PC-9 (cell line): ENCODE measurements around the gene ARMH1. TPM values are rescaled to one million over a fixed set of nuclear protein-coding genes. Genes with fewer than 3 reads are reported as not detected.
A peak's percentile ranks its signal among the peaks of the same experiment; 100 is the strongest.

Source experiments
- BruUV-seq: library from RNA; stranded (reverse); fragments of 400-500 nt; replicated peaks from 2 replicates; lab custom pipeline; 2021; lab: Mats Ljungman, UMichigan
- CTCF ChIA-PET: fragments of 300-600 bp; sonication (Branson Sonifier 250); formaldehyde crosslinking; loops from one replicate; lab custom pipeline; 2022; ENCODE audit warnings: antibody characterized with exemption; lab: Charles Lee
- POLR2A ChIA-PET: fragments of 300-600 bp; sonication (Branson Sonifier 250); formaldehyde crosslinking; loops from one replicate; lab custom pipeline; 2022; ENCODE audit warnings: antibody characterized with exemption; ENCODE audit not compliant: unreplicated experiment; lab: Charles Lee
- DNase-seq, 2 experiments: peaks; one replicate each; pipeline versions ENCODE4 v3.0.0 to v3.0.0-alpha.2; 2015 to 2022; ENCODE audit warnings: mixed read lengths in 1 of 2
- H2AFZ ChIP-seq: fragments of 200-600 bp; sonication (generic); 2 replicates; pipeline ENCODE4 v1.8.1; 2017; ENCODE audit warnings: antibody characterized with exemption
- H3F3A ChIP-seq: fragments of 200-600 bp; sonication (generic); 2 replicates; pipeline ENCODE4 v1.8.1; 2017; ENCODE audit warnings: antibody characterized with exemption, mild to moderate bottlenecking, low read depth; ENCODE audit not compliant: insufficient read depth
- H3K27ac ChIP-seq: fragments of 200-600 bp; sonication (generic); 2 replicates; pipeline ENCODE4 v1.6.1; 2016; ENCODE audit warnings: mixed run types
- H3K27me3 ChIP-seq: fragments of 200-600 bp; sonication (generic); 2 replicates; pipeline ENCODE4 v1.6.1; 2016; ENCODE audit warnings: low read depth, mixed run types; ENCODE audit not compliant: insufficient read depth
- H3K36me3 ChIP-seq: fragments of 200-600 bp; sonication (generic); 2 replicates; pipeline ENCODE4 v1.6.1; 2016; ENCODE audit warnings: low read depth, mixed run types
- H3K4me1 ChIP-seq: fragments of 200-600 bp; sonication (generic); replicated peaks from 2 replicates; pipeline ENCODE4 v1.6.1; 2016; ENCODE audit warnings: mixed run types; ENCODE audit not compliant: insufficient read depth
- H3K4me2 ChIP-seq: fragments of 200-600 bp; sonication (generic); 2 replicates; pipeline ENCODE4 v1.6.1; 2017; ENCODE audit warnings: mixed run types
- H3K4me3 ChIP-seq: fragments of 200-600 bp; sonication (generic); 2 replicates; pipeline ENCODE4 v1.6.1; 2016; ENCODE audit warnings: mixed run types
- H3K79me2 ChIP-seq: fragments of 200-600 bp; sonication (generic); 2 replicates; pipeline ENCODE4 v1.6.1; 2017; ENCODE audit warnings: low read depth, mixed run types
- H3K9me2 ChIP-seq: fragments of 200-600 bp; sonication (generic); 2 replicates; pipeline ENCODE4 v1.8.1; 2017; ENCODE audit warnings: mild to moderate bottlenecking; ENCODE audit not compliant: insufficient read depth
- H3K9me3 ChIP-seq: fragments of 200-600 bp; sonication (generic); 2 replicates; pipeline ENCODE4 v1.8.1; 2016; ENCODE audit warnings: low read depth; ENCODE audit not compliant: insufficient read depth
- H4K20me1 ChIP-seq: fragments of 200-600 bp; sonication (generic); 2 replicates; pipeline ENCODE4 v1.8.1; 2017; ENCODE audit not compliant: insufficient read depth
- CTCF ChIP-seq: fragments of 200-600 bp; sonication (generic); conservative IDR thresholded peaks from 2 replicates; pipeline ENCODE4 v1.6.1; 2017; ENCODE audit warnings: mixed run types, antibody characterized with exemption, mild to moderate bottlenecking, moderate library complexity
- EZH2 ChIP-seq: fragments of 200-600 bp; sonication (generic); IDR thresholded peaks from 2 replicates; pipeline ENCODE4 v1.8.0; 2017; ENCODE audit warnings: antibody characterized with exemption, low read depth
- intact Hi-C: fragments of 100-400 bp; cut with micrococcal nuclease; formaldehyde crosslinking; loops from one replicate; pipeline ENCODE4 v1.10.0; 2022; ENCODE audit not compliant: unreplicated experiment
- total RNA-seq: library from RNA; stranded (reverse); gene quantifications from 2 replicates; pipeline ENCODE4 v1.2.3, GENCODE V29; 2021

Gene ARMH1
- total RNA-seq, 1 experiment from 2014 or later: 16.9 TPM

- Histone ChIP-seq H3K36me3 (0 out of 2 replicates have a peak, but pooled peaks cover 17% of the 10 kb centered on the region), H3K4me2 (peak overlapping the region; percentile 81), H3K79me2 (peaks cover 17% of the 10 kb centered on the region; the same call in 1 of the 2 replicates), H3K9me2 (no peaks in the 10 kb centered on the region), H3F3A (peaks cover 31% of the 10 kb centered on the region; the same call in 1 of the 2 replicates), H3K9me3 (no peaks in the 10 kb centered on the region), H4K20me1 (no peaks in the 10 kb centered on the region), H3K4me1 (peaks cover 44% of the 10 kb centered on the region), H3K4me3 (peak overlapping the region; percentile 74), H3K27me3 (no peaks in the 10 kb centered on the region), H2AFZ (peak overlapping the region; percentile 95), H3K27ac (peak overlapping the region; percentile 97)
- intact Hi-C loops: loop anchor here (2.0 kb wide), 1 partner anchor 43 kb away; the partner anchor contains the start of genes ARMH1 and TMEM53
- CTCF ChIA-PET: no interaction called here
- no peak for TF ChIP-seq EZH2
- TF ChIP-seq CTCF: no peak
- BruUV-seq: no TSS peak
- POLR2A ChIA-PET: interaction anchor here (0.5 to 0.7 kb wide), 6 partner anchors 42 to 860 kb away, joined by 3 to 9 read pairs (median 5); partner anchors contain the start of gene TMEM53
- peak; percentile 76 to 90 for DNase-seq
These were observed 42.6 kb upstream of the ARMH1 start for GRCh38 chr1:44631647-44632539.

GRCh38 chr1:44632598-44632997 is 41.9 kb upstream of the ARMH1 start:
- H3K4me3 ChIP-seq: peak overlapping the region; percentile 74
- peaks cover 44% of the 10 kb centered on the region for H3K4me1 ChIP-seq
- no peaks in the 10 kb centered on the region for H3K27me3 ChIP-seq
- POLR2A ChIA-PET: interaction anchor here (0.6 to 0.7 kb wide), 2 partner anchors 41 to 671 kb away, joined by 6 to 17 read pairs; no protein-coding TSS in a partner anchor
- peak overlapping the region; percentile 69; the same call in 1 of the 2 replicates for H2AFZ ChIP-seq
- no peaks in the 10 kb centered on the region for H3K9me2 ChIP-seq
- intact Hi-C loops: loop anchor here (2.0 kb wide), 1 partner anchor 42 kb away; the partner anchor contains the start of genes ARMH1 and TMEM53
- peaks cover 17% of the 10 kb centered on the region; the same call in 1 of the 2 replicates for H3K79me2 ChIP-seq
- no peaks in the 10 kb centered on the region for H4K20me1 ChIP-seq
- peak overlapping the region; percentile 81 for H3K4me2 ChIP-seq
- DNase-seq: no peak
- BruUV-seq: TSS peak; percentile 60
- 0 out of 2 replicates have a peak, but pooled peaks cover 24% of the 10 kb centered on the region for H3K36me3 ChIP-seq
- no peaks in the 10 kb centered on the region for H3K9me3 ChIP-seq
- peaks cover 31% of the 10 kb centered on the region; the same call in 1 of the 2 replicates for H3F3A ChIP-seq
- peak overlapping the region; percentile 97 for H3K27ac ChIP-seq
- TF ChIP-seq CTCF (no peak), EZH2 (no peak)
- CTCF ChIA-PET: no interaction called here

- no peaks in the 10 kb centered on the region for H3K27me3 ChIP-seq
- no peak overlapping the region for H3K4me3 ChIP-seq
- TF ChIP-seq EZH2 (no peak), CTCF (no peak)
- no peak overlapping the region for H3K27ac ChIP-seq
- DNase-seq: no peak
- peaks cover 17% of the 10 kb centered on the region; the same call in 1 of the 2 replicates for H3F3A ChIP-seq
- H3K36me3 ChIP-seq: 0 out of 2 replicates have a peak, but pooled peaks cover 25% of the 10 kb centered on the region
- no peak overlapping the region for H3K4me2 ChIP-seq
- no peak overlapping the region for H2AFZ ChIP-seq
- ChIA-PET POLR2A (no interaction called here), CTCF (no interaction called here)
- peaks cover 28% of the 10 kb centered on the region for H3K4me1 ChIP-seq
- no TSS peak for BruUV-seq
- no peaks in the 10 kb centered on the region; the same call in 1 of the 2 replicates for H4K20me1 ChIP-seq
- no peaks in the 10 kb centered on the region for H3K9me2 ChIP-seq
- intact Hi-C loops: no loop called here
- no peaks in the 10 kb centered on the region for H3K9me3 ChIP-seq
- H3K79me2 ChIP-seq: peaks cover 17% of the 10 kb centered on the region; the same call in 1 of the 2 replicates
These were observed 39.8 kb upstream of the ARMH1 start for GRCh38 chr1:44634606-44635189.
